DLD1 (cell line): ENCODE measurements around the gene MAPK7.

Experiments used
- in situ Hi-C: cut with HindIII; loops from 2 replicates; pipeline ENCODE4 v1.10.0; 2017; ENCODE audit warnings: low sequenced_read_pairs

Gene MAPK7

DNA sequence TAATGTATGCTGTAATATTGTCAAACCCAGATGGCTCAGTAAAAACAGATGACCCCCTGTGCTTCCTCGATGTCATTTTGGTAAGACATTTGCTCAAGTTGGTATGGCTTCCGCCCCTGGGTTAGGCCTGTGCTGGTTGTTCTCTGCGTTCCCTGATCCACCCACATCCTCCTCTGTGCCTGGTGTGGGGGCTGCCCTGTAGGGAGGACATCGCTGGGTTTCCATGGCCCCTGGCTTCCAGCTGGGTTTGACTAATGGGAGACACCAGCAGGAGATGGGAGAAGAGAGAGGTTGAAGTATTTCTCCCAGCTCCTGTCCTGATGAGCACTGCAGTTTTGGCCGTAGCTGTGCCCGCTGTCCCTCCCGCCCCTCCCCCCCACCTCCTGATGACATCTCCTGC is 13.1 kb downstream of the MAPK7 start:
- in situ Hi-C loops, result no loop called here

DNA sequence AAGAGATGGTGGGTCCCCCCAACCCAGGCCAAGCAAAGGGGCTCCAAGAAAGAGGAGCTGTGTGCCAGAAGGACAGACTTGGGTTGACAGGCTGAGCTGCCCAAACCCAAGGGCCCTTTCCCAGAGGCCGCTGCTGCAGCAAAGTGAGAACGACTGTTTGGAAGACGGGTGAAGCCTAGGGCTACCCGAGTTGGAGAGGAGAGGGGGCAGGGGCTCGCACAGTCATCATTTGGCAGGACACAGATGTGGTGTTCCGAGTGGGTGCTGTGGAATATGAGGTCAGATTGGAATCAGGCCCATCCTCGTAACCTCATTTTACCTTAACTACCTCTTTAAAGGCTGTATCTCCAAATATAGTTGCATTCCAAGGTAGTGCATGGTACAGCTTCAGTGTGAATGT is 14.0 kb downstream of the MAPK7 start:
- in situ Hi-C loops, result no loop called here

DNA sequence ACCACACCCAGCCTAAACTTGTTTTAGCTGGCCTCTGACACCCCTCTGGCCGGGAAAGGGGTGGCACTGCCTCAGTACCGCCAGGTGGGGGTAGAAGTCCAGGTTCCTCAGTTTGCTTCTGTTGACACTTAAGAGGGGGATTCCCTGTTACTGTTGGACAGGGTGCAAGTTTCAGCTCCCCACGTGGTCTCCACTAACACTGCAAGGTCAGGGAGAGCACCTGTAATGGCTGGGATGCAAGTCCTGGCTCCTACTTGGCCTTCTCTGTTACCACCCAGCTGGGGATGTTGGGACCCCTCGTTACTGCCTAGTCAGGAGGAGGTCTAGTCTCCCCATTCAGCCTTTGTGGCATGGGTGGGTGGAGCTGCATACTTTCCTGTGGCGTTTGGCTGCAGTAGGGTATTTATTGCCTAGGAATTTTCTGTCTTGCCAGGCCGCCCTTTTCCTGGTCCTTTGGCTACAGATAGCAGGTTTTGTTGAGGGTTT is 19.3 kb downstream of the MAPK7 start:
- in situ Hi-C loops, result no loop called here

DNA sequence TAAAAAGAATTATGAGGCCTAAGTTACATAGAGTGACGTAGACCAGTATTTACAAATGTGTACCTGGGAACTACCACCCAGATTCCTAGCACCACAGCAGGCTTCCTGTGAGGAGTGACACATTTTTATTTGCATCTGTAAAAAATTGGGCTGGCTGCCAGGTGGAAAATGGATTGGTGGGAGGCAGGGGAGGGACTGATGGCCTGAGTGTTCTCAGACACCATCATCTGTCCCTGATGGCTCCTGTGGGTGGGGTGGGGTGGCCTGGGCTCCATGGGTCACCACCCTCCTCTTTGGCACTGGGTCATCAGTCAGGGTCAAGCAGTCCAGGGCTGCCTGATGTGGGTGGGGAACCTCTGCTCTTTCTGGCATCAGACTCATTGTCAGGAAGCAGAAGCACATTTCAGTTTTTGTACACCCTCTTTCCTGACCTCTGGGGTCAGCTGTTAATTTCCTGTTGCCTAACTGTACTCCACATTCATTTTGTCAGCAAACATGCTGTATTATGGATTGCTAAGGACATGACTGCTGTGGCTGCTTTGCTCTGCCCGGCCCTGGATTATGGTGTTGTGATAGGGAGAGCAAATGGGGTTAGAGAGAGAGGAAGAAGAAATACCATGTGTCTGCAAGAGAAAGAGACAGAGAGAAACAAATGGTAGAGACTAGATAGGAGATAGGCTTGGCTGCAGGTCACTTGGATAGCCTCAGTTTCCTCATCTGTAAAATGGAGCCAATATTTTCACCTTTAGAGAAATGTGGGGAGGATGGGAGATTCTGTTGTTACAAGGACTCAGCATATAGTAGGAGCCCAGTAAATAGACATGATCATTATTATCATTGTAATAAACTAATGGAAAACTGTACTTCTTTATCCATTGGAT is 20.2 kb downstream of the MAPK7 start:
- in situ Hi-C loops, result no loop called here

DNA sequence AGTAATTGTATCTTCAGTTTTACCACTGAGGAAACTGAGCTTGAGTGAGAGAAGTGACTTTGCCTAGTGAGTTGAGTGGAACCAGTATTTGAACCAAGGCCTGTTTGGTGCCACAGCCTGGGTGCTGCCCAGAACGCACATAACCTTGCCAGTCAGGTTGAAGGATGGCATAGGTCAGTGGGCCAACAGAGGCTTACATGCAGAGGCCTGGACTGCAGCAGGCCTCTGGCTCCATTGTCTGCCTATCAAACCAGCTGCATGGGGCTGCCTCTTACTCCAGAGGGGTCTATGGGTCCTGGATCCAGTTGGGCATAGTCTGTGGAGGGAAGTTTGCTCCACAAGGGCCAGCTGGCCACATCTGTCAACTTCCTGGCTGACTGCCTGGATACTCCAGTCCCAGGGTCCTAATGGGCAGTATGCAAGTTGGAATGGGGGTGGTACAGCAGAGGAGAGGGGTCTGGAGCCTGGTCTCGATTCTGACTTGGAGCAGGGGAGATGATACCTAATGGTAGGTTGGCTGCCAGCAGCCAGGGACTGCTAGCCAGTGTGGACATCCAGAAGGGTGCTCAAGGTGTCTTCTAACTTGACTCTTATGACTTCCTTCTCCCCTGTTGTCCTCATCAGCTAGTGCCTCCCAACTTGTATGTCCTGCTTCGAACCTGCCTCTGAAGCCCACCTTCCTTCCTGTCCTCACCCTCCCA is 21.6 kb downstream of the MAPK7 start:
- in situ Hi-C loops, result no loop called here

DNA sequence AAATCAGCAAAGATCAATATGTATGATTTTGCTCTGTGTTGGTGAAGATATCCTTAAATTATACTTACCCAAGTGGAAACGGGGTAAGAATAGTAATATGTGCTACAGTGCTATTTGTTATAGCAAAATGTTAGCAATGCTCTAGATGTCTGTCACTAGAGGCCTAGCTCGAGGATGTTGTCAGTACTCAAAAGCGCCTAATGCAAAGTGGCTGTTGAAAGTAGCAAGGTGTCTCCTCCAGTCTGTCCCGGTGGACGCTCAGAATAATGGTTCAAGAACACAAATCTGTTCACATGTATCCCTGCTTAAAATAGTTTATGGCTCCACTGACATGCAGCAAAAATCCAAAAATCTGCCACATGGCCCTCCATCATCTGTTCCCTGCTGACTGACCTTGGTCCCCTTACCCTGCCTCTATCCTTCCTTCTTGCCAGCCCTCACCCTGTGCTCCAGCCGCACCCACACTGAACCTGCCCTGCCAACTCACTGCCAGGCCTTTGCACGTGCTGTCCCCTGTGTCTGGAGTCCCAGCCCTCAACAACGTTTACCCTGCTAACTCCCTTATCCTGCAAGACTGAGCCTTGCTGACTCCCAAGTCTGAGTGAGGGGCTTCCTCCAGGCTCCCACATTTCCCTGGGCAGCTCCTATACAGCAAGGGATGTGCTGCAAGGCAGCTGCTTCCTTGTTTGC is 23.2 kb downstream of the MAPK7 start:
- in situ Hi-C loops, result no loop called here

DNA sequence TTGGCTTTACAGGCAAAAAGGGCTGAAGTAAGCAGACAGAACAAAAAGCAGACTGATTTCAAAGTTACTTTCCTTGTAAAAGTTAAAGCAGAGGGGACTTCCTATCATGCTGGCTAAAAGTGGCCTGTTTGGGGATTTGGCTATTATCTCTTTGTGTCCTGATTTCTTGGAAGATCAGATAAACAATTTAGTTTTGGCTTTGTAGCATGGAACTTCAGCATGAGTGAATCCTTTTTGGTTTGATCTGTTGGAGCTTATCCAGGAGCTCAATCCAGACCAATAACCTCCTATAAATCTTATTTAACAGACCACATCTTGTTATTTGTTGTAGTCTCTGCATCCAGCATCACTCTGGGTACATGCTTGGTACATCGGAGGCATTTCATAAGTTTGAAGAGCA is 23.9 kb downstream of the MAPK7 start:
- in situ Hi-C loops, result no loop called here

DNA sequence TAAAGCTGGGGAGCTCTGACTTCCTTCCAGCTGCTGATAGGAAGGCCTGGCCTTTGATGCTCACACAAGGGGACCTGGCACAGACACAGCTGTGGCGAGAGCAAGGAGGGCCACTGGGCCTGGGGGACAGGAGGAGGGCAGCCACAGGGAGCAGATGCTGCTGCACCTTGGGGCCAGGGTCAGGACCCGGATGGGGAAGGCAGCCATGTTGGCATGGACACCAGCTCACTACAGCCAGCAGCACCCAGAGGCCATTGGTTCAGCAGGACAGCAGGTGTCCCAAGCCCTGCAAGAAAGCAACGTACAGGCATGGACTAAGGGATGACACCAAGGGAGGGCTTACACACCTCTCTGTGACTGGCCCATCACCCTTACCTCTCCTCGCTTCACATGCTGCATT is 24.7 kb downstream of the MAPK7 start:
- in situ Hi-C loops, result no loop called here

DNA sequence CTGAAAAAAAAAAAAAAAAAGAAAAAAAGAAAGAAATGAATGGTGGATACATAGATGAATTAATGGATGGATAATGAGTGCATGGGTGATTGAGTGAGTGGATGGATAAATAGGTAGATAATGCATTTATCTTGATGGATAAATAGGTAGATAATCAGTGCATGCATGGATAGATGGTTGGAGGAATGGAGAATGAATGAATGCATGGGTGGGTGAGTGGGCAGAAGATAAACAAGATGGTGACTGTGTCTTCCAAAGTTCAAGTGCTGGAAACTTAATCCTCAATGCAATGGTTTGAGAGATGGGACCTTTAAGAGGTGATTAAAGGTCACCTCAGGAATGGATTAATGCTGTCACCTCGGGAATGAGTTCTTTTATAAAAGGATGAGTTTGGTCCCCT is 26.0 kb downstream of the MAPK7 start:
- in situ Hi-C loops, result no loop called here

DNA sequence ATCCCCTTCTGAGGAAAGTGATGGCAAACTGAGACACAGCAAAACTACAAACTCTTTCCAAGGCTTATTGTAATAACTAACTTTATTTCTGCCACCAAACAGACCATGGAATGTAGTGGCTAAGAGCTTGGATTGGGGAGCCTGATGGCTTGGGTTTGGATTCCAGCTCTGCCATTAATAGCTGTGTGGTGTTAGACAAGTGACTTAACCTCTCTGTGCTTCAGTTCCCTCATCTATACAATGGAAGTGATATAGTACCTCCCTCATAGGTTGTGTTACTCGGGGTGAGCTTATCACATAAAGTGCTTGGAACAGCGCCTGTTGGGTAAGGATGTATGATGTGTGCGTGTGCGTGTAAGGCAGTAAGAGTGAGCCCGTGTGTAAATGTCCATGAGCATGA is 26.8 kb downstream of the MAPK7 start:
- in situ Hi-C loops, result no loop called here

DNA sequence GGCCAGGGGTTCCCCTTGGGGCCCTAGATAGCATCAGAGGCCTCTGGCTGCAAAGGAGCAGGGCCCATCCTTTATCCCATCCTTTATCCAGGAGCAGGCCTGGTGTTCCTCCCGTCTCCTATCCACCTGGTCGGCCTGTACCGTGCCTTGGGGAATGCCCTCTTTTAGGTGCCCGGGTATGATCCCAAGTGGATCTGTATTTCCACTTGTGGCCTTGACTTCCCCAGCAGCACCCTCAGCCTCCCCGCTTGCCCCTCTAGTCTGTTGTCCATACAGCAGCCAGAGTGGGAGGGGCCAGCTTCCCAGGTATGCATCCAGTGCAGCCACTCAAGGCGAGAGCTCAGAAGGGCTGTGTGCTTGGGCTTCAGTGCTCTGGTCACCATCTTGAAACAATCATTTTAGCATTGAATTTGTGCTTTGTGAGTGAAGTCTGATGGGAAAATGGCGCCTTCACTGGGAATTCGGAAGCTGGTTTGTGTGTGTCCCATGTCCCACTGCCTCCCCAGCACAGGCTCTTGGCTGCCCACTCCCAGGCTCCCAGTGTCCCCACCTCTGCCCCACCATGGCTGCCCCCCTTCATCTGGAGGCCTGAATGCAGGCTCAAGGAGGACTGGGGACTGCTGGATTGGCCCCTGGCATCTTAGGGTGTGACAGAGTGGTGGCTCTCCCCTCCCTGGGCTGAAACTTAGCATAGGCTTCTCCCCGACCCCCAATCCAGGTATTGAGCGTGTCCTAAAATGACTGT is 29.5 kb downstream of the MAPK7 start:
- in situ Hi-C loops, result no loop called here

DNA sequence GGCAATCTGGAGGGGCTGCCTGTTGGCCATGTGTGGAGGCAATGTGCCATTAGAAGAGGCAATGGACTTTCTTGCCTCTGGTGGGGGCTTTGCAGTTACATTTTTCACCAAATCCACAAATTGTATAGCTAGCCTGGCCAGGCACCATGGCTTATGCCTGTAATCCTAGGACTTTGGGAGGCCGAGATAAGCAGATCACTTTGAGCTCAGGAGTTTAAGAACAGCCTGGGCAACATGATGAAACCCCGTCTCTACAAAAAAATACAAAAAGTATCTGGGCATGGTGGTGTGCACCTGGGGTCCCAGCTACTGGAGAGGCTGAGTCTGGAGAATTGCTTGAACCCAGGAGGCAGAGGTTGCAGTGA is 30.0 kb downstream of the MAPK7 start:
- in situ Hi-C loops, result no loop called here

DNA sequence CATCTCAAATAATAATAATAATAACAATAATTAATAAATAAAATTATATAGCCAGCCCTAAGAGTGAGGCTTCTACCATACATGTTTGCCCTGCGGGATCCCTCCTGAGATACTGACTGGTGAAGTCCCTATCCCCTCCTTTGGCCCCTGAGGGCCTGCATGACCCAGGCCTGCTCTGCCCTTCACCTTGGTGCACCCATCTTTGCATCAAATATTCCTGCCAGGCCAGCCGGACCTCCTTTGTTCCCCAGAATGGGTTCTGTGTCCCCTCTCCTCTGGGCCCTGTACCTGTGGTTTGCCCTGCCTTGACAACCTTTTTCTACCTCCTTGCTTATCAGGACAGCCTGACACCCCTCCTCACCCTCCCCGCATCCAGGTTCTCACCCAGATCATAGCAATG is 30.8 kb downstream of the MAPK7 start:
- in situ Hi-C loops, result no loop called here

DNA sequence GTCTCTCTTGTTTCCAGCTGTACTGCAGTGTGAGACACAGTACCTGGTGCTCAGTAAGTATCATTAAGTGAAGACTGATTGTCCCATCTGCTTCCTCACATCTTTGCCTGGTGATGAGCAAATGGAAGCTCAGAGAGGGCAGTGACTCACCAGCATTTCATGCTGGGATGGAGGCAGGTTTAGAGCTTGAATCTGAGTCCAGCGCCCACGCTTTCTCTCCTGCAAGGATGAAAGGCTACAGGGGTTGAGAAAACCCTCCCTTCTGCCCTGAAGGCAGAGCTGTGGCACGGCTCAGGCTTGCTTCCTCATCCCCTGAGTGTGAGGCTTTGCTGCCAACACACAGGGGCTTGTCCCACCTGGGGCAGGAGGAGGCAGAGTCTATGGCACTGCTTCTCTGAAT is 31.2 kb downstream of the MAPK7 start:
- in situ Hi-C loops, result no loop called here

DNA sequence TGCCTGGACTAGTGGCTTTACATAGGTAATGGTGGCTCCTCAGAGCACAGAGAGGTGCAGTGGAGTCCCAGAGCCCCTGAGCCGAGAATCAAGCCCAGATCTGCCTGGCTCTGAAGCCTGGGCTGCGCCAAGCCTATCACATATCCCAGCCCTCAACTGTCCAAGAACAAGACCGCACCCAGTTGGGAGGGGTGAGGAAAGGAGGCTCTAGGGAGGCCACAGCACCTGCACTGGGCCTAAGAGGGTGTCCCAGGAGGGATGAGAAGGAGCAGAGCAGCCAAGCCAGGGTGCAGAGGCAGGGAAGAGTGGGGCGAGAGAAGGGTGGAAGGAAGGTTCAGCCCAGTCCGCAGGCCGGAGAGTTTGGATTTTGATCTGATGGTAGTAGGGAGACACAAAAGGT is 31.8 kb downstream of the MAPK7 start:
- in situ Hi-C loops, result no loop called here

DNA sequence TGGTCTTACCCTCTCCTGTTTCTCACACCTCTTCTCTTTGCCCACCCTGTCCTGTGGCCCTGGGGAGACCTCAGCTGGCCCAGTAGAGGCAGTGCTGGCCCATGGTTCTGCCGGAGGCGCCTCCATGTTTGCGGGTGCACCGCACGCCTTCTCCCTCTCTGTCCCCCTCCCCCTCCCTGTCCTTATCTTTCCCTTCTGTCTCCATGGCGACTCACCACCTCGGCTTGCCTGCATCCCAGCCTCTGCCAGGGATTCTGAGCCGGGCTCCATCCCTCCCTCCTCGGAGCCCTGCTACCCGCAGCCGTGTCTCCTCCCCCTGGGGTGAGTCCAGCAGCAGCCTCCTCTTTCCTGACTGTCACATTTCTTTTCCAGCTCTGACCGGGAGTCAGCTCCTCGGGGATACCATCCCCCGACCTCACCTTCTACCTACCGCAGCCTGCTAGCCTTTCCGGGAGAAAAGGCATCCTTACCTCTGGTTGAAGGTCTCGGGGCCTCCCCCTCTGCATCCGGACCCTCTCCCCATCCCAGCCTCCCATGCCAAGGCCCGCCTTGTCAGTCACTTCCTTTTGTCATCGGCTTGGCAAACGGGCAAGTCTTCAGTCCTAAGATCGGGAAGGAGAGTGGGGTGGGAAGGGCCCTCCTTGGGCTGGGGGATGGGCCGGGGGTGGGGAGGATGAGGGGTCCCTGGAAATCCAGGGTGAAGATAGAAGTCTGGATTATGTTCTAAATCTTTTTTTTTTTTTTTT is 32.8 kb downstream of the MAPK7 start, which contains the start of gene RNF112:
RNF112 (plus strand) TSS at position 358 of the 746 bp plus-strand sequence; CDS start at position 535, 177 bp downstream.
- in situ Hi-C loops, result no loop called here

DNA sequence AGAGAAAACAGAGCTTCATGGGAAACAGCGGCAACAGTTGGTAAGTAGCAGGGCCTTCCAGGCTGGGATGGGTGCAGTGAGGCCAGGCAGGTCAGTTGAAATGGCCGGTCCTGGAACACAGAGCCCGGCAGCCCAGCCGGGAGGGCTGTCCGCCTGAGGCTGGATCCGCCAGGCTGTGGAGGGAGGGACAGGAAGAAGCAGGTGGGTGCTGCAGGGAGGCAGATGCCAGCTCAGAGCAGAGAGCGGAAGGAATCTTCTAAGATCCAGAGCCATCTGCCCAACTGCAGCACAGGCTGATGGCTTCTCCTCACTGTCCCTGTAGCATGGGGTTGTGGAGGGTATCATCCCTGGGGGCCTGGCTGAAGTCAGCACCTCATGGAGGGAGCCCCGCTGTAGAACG is 33.3 kb downstream of the MAPK7 start:
- in situ Hi-C loops, result no loop called here

DNA sequence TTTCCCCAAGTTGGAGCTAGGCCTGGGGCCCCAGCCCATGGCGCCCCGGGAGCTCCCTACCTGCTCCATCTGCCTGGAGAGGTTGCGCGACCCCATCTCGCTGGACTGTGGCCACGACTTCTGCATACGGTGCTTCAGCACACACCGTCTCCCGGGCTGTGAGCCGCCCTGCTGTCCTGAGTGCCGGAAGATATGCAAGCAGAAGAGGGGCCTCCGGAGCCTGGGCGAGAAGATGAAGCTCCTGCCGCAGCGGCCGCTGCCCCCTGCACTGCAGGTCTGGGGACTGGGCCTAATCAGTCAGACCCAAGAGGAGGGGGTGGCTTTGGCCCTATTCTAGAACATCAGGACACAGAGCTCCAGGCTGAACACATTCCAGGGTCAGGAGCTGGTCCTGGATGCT is 34.2 kb downstream of the MAPK7 start:
- in situ Hi-C loops, result no loop called here

DNA sequence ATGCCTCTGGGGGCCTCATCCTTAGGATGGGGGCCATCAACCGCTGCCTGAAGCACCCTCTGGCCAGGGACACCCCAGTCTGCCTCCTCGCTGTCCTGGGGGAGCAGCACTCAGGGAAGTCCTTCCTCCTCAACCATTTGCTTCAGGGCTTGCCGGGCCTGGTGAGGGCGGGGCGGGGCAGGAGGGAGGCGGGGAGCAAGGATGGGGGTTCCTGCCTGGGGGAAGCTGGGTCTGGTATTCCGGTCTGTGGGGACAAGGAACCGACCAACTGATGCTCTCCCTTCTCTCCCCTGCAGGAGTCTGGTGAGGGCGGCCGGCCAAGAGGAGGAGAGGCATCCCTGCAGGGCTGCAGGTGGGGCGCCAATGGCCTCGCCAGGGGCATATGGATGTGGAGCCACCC is 34.7 kb downstream of the MAPK7 start:
- in situ Hi-C loops, result no loop called here

DNA sequence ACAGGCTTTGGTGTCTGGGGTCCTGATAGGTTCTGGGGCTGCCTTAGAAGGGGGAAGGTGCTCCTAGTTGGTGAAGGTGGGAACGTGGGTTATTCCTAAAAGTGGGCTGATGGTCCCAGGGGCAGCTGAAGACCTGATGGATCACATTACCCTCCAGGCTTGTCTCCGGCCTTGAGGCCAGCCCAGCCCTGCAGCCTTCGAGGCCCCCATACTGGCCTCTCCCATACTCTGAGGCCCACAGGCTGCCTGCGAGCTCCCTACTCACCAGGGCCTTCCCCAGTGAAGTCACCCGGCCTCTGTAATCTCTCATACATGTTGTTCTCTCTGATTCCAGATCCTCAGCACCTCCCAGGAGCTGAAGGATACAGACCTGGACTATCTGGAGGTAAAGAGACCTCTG is 35.5 kb downstream of the MAPK7 start:
- in situ Hi-C loops, result no loop called here
